ENCODE data around the gene CREBBP.

The CREBBP gene

DNA sequence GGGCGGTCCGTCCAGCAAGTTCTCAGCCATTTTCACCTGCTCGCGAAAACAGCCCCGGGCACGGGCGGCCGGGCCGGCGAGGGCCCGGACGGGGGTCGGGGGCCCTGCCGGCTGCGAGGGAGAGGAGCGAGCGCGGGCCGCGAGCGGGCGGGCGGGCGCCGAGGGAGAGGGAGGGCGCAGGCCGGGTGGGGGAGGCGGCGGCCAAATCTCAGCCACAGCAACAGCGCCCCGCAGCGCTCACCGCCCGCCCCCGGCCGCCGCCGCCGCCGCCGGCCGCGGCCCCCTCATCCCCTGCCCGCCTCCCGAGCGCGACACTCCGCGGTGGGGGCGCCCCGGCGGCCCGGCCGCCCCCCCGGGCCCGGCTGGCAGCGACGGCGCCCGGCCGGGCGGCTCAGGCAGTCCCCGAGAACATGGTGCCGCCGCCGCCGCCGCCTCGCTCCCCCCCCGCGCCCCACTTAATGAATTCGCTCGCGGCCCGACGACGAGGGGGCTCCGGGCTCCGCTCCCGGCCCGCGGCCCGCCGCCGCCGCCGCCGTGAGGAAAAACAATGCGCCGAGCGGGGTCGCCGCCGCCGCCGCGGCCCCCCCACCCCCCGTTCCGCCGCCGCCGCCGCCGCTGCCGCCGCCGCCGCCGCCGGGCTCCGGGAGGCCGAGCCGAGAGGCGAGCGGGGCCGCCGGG, 487 bp downstream of the CREBBP start:
- peak; percentile 69 for DNase-seq (ENCODE audit: low spot score)

DNA sequence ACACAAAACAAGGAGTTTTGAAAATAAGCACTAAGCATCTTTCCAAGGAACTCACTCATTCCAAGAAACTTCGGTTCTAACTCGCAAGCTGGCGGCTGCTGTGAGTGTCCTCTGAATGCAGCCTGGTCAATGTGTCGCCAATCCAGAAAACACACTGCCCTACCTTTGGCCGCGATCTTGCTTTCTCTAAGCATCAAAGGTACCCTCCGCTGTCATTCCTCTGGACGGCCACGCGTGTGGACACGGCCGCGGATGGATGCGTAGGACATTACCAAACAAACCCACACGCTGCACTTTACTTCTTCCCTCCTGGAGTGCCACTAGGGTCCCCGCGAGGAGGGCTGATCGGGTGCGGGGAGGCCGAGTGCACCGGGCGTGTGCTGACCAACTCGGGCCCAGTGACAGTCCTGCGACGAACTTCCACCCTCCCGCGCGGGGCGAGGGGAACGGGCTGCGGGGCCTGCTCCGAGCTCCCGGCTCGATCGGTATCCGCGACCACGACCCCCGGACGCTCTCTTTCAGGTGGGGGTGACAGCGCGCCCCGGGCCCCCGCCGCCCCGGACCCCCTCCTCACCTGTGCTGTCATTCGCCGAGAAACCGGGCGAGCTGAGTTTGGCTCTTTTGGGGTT, 1.1 kb downstream of the CREBBP start:
- no peak for DNase-seq (ENCODE audit: low spot score)

DNA sequence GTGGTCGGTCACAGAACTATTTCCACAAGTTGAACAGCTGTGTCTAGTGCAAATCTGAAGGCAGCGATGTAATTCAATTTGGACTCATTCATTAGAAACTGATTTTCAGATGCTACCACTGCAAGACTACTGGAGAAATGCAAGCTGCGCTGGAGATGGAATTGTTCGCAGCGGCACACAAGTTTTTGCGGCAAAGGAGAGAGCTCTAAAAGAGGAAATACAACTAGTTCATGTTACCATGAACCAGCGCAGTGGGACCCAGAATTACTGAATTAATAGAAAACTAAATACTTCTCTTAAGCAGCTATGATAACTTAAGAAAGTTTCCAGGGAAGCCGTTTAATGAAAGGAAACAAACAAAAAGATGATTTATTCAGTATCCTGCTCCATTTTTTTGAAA, 1.9 kb downstream of the CREBBP start:
- DNase-seq (ENCODE audit: low spot score): no peak

DNA sequence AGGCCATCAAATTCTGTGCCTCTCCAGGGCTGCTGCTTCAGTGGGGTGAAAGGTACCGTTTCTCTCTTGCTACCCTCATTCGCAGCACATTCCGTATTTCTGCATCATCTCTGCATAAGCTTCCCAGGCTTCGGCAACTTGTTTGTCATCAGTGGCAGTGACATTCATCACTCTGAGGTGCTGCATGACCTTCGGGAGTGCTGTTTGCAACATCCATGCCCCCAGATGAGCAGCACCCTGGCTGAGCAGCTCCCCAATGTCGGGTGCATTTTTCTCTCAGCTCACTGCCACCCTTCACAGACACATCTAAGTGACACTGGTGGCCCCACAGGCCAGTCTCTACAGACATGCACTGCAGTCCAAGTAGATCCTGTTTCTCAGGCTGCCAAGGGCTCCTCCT, 3.8 kb downstream of the CREBBP start:
- no peak for DNase-seq (ENCODE audit: low spot score)

DNA sequence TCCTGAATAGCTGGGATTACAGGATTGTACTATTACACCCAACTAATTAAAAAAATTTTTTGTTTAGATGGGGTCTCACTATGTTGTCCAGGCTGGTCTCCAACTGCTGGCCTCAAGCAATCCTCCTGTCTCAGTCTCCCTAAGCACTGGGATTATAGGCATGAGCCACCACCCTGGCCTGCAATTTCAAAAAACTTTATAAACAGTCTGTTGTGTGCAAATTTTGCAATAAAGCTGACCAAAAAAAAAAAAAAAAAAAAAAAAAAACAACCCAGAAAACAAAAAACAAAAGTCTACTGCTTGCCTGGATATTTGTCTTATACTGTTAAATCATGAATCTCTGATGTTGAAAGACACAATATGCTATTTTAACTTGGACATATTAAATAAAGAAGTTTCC, 4.4 kb downstream of the CREBBP start:
- no peak for DNase-seq (ENCODE audit: low spot score)

DNA sequence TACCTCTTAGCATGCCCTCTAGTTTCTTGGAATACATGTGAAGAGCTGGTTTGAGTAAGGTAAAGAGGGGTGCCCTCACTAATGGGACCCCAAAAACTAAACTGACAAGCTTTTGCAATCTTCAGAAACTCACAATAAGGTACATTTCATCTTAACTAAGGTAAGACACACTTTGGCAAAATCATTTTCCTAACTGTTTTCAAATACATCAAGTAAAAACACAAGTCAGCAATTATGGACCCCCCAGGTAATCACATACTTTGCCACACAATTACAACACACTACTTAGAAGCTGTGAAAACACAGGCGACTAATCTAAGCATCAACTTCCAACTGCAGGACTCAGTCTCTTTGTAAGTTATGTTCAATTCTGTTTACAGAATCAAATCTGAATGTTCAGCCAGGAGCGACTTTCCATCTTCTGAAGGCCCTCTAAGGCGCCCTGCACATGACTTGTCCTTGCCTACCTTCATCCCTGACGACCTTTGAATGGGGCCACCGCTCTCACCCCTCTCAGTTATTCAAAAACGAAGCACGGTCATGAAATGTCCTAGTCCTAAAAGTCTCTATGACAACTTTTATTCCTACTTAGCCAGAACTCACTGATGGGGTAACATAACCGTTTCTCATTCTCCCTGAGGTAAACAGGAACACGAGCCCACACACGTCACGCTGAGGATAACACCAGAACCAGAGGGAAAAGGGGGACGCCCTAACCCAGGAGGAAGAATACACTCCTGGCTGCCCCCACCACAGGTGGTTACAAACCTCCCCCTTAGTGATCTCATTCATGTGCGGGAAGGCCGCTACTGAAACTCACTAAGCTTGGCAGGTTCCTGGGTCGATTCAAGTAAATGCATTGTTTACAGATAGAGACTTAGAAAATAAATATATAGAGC, 5.5 kb downstream of the CREBBP start:
- DNase-seq (ENCODE audit: low spot score): no peak

DNA sequence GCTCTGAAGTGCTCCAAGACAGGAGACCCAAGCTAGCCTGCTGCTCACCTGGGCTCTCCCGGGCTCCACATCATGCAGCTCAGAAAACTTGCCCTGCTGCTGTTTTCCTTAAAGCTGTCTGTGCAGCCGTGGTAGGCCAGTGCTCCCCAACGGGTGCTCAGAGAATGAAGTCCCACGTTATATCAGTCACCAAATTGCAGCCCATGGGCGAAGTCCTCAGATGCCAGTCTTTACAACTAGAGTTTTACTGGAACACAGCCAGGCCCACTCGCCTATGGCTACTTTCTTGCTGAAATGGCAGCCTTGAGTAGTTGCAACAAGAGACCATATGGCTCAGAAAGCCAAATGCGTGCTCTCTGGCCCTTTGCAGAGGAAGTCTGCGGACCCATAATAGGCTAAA, 6.3 kb downstream of the CREBBP start:
- no peak for DNase-seq (ENCODE audit: low spot score)

DNA sequence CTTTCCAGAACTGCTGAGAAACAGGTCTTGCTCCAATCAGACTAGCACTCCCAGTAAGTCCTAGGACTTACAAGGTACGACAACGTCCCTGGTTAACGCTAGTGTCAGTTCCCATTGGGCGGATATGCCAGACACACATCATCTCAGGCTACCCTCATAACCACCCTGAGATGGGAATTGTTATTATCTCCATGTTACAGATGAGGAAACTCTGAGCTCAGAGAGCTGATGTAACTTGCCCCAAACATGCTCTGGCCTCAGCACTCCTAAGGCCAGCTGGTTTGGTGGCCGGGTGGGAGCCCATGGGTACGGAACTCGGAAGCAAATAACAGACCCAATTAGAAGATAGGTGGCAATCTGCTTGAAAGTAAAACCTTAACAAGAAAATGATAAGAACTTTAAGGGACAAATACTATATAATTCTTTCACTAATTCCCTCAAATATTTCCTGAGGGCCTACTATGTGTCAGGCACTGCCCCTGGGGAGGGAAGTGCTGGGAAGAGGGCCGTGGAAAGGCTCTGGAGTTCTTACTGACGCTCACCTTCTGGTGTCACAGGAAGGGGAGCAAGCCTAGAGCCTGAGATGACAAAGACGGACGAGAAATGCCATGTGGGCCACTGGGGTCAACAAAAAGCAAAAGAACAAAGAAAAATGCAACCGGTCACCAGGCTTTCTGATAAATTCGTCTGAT, 6.9 kb downstream of the CREBBP start:
- no peak for DNase-seq (ENCODE audit: low spot score)

DNA sequence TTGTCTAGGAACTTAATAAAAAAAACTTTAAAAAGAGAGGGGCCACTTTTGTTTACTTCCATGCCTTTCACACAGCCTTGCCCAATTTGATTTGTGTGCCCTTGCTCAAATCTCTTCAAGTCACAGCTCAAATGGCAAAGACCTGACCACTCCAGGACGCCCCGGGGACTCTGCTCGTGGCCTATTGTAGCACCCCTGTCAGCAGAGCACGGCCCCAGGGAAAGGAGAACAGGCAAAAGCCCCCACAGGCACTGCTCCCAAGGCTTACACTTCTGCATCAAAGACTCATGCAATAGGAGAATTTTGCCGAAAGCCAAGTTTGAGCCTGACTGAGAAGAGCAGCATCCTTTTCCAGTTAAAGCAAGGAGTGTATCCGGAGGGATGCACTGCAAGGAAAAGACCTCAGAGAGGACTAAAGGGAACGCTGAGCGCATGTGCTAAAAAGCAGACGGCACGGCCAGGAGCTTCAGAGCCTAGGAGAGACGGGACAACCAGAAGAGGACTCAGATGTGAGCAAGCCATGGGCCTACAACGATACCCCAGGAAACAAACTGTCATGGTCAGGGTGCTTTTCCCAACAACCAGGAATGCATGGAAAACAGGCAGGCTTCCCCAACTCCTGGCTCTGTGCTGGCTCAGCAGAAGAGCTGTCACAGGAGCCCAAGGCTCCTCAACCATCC, 8.2 kb downstream of the CREBBP start:
- DNase-seq (ENCODE audit: low spot score): no peak

DNA sequence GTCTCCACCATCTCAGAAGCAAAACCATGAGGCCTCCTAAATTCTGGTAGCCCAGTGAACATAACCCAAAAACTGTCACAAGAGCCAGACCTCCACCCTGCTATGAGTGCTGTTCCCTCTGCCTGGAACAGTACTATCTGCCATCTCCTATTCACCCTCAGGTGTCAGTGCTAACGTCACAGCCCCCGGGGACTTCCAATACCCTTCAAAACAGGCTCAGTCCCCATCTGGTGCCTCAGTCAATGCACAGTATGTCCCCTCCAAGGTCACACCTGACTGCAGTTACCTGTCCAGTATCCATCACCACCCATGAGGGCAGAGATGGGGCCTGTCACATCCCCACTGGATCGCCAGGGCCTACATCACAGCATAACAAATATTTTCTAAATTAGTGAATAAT, 11.5 kb downstream of the CREBBP start:
- no peak for DNase-seq (ENCODE audit: low spot score)

DNA sequence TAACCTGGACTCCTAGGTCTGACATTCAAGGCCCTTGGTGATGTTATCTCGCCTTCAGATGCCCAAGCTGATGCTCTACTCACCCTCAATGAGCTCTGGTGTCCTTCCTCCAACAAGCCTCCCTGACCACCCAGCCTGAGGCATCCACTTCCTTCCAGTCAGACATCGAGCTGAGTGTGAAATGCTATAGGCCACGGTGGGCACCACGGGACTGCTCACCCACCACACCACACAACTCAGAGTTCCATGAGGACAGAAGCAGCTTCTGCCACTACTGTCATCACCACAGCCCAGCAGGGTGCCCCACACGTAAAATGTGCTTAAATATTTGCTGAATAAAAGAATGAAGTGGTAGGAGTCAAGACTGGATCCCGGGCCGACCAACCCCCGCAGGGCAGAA, 12.0 kb downstream of the CREBBP start:
- no peak for DNase-seq (ENCODE audit: low spot score)

DNA sequence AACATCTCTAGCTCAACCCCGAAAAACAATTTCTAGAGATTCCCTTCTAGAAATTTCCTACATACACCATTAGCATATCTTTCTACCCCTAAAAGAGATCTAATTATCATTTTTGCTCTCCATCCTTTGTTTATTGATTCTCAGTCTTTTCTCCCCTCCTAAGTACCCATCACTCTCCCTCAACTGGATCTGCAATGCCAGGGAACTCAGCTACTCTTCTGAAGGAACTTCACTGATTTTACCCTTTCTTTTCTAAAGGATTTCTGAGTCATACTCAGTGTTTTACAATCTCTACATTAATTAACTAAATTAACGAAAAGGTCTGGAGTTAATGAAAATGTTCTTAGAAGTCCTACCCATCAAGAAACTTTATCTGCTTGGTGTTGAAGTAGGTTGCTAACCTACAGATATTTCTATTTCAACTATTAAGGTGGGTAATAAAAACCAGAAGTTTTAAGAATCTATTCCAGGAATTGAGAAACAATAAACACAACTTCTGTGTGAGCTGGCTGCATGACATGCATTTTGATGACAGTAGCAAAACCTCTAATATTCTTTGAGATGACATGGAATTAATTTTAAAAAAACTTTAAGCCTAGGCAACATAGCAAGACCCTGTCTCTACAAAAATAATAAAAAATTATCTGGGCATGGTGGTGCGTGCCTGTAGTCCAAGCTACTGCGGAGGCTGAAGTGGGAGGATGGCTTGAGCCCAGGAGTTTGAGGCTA, 13.6 kb downstream of the CREBBP start:
- no peak for DNase-seq (ENCODE audit: low spot score)

DNA sequence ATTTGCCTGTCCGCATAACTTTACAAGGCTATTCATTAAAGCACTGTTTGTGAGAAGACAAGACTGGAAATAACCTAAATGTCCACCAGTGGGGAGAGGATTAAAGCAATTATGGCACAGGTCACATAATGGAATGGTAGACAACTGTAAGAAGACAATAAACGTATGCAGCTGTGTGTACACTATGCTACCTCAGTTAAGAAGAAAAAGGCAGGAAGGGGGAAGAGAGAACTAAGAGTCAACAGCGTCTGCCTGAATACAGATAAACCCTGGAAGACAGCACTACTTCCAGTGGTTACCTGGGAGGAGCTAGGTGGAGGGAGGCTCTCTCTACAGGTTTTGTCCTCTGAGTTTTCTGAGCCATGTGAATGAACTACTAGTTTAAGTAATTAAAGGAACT, 15.3 kb downstream of the CREBBP start:
- DNase-seq (ENCODE audit: low spot score): no peak

DNA sequence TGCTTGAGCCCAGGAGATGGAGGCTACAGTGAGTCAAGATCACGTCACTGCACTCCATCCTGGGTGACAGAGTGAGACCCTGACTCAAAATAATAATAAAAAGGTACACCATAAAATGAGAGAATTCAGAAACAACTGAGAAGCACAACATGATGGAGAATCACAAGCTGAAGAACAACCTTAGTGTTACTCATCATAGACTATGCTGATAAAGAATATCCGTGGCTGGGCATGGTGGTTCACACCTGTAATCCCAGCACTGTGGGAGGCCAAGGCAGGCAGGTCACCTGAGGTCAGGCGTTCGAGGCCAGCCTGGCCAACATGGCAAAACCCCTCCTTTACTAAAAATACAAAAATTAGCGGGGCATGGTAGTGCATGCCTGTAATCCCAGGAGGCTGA, 16.0 kb downstream of the CREBBP start:
- no peak for DNase-seq (ENCODE audit: low spot score)

DNA sequence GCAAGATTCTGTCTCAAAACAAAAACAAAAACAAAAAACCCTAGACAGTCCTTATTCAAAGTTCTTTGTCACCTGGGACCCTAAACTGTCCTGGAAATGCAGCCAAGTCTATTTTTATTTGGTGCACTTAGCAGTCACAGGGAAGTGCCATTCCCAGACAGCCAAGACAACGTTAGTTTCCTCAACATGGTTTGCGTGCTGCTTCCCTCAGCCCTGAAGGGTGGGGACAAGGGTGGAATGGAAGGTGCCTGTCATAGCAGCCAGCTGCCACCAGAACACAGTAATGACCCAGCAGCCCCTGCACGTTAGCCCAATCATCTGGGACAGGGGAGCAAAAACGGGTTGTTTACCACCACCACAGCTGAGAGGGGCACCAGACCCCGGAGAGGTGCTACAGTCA, 16.9 kb downstream of the CREBBP start:
- no peak for DNase-seq (ENCODE audit: low spot score)

DNA sequence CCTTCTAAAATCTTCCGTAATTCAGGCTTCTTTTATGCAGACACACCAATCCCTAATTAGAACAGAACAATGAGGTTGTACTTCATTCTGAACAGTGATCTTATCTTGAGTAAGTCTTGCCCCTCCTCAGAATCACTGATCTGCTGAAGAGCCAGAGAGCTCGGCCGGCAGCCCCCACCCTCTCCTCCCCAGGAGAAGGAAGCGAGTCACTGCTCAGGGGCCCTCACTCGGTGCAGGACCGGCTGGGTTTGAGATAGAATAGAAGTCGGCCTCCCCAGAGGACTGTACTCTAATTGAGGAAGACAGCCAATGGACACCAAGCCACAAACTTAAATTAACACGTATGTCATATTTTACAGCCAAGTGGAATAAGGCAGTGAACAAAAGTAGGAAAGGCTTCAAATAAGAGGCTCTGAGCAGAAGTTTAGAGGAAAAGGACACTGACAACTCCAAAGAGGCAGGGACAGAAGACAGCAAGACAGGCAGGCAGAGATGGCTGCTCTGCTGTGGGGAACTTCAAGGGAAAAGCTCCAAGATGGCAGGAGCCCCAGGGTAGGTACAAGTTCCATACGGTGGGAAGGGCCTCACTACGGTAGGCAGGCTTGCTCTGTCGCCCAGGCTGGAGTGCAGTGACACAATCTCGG, 18.6 kb downstream of the CREBBP start:
- no peak for DNase-seq (ENCODE audit: low spot score)

DNA sequence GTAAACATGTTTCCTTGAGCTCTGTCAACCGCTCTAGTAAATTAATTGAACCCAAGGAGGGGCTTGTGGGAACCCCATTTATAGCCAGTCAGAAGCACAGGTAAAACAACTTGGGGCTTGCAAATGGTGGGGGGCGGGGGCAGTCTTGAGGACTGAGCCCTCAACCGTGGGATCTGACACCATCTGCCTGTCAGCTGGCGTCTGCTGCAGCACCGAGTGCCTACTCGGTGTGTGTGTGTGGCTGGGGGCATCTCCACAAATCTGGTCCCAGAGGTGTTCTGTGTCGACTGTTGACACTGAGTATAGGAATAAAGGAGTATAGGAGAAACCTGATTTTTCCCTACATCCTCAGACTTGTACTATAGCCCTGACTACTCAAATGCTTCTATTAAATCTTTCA, 20.6 kb downstream of the CREBBP start:
- DNase-seq (ENCODE audit: low spot score): no peak

DNA sequence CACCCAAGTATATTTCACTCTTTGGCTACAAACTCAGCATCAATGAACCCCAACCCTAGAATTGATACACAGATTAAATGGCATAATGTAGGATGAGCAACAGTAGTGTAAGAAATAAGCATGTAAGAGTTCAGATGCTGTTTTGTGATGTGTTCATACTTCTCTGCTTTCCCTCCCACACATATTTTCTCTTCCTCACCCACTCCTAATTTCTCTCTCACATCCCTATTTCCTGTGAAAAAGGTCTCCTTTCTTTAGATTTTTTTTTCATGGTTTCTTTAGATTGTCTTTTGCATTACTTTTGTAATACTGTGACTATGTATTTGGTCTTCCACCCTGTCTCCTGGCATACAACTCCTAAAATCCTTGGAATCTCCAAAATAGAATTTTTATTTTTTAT, 21.7 kb downstream of the CREBBP start:
- no peak for DNase-seq (ENCODE audit: low spot score)

DNA sequence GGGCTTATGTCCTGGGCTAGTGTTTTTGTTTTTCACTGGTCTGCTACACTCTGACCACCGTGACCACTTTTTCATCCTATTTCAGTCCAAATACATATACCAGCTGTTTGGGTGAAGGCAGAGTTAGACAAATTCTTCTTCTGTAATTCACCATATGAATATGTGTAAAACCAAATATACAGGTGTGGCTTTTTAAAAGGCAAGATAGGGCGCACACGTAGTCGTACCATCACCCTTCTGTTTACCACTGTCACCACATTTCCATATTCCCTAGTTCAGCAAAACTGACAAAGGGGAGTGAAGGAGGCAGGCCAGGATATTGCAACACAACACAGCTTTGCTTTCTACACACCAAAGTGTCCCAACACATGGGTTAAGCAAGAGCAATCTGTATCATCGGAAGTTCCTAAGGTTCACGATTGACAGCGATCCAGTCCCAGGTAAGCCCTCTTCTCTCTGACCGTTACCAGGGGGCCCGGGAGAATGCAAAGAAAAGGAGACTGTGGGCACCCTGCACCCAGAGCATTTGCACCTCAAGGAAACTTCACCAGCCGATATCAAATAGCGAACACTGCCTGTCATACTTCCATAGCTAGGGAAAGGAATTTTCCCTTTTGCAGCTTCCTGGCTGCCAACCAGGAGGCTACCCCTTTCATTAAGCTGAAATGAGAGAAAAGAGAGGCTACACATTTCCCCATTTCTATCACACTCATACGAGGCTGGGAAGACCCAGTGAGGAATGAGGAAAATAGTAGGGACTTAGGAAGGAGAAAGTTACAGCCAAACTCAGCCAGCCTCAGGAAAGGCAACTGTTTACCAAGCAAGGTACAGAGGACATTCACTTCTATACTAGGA, 23.1 kb downstream of the CREBBP start:
- no peak for DNase-seq (ENCODE audit: low spot score)
